B cell (primary cell): ENCODE data around the gene SAMD1.

Experiments
- CTCF ChIP-seq: fragments of 200-600 bp; IDR thresholded peaks from one replicate; pipeline ENCODE4 v1.8.0; 2022; ENCODE audit warnings: antibody characterized with exemption, mild to moderate bottlenecking
- EZH2 ChIP-seq: IDR thresholded peaks from 2 replicates; pipeline ENCODE4 v1.6.1; 2012; ENCODE audit warnings: borderline replicate concordance, low read depth, mild to moderate bottlenecking, moderate library complexity, low read length; ENCODE audit not compliant: insufficient read depth, poor library complexity, severe bottlenecking

- TF ChIP-seq CTCF (no peak), EZH2 (no peak)
Observed at GRCh38 chr19:14090509-14091080, at the start of gene SAMD1.
